Activated naive CD4-positive, alpha-beta T cell treated with anti-CD3 and anti-CD28 coated beads for 36 hours (primary cell): ENCODE results near the gene FAP. TPM values are rescaled to one million over a fixed set of nuclear protein-coding genes. Genes with fewer than 3 reads are reported as not detected.

Experiments used
- CTCF ChIA-PET: fragments of 350-600 bp; sonication (Branson Sonifier 250); formaldehyde crosslinking; loops from one replicate; lab custom pipeline; 2021; ENCODE audit warnings: antibody characterized with exemption; lab: Charles Lee
- DNase-seq: peaks from one replicate; pipeline ENCODE4 v3.0.0-alpha.2; 2020
- H3K27ac Mint-ChIP-seq: one replicate; pipeline ENCODE4 v1.8.0; 2021; ENCODE audit warnings: mild to moderate bottlenecking, mixed read lengths
- H3K27me3 Mint-ChIP-seq: one replicate; pipeline ENCODE4 v1.8.0; 2021; ENCODE audit warnings: low read depth, mixed read lengths
- H3K36me3 Mint-ChIP-seq: one replicate; pipeline ENCODE4 v1.8.0; 2021; ENCODE audit warnings: low read depth, mixed read lengths
- H3K4me1 Mint-ChIP-seq: one replicate; pipeline ENCODE4 v1.8.0; 2021; ENCODE audit warnings: low read depth, mixed read lengths
- H3K4me3 Mint-ChIP-seq: one replicate; pipeline ENCODE4 v1.8.0; 2021; ENCODE audit warnings: mild to moderate bottlenecking, moderate library complexity, mixed read lengths
- H3K9me3 Mint-ChIP-seq: one replicate; pipeline ENCODE4 v1.8.0; 2021; ENCODE audit warnings: mixed read lengths
- intact Hi-C: fragments of 100-400 bp; cut with micrococcal nuclease; formaldehyde crosslinking; loops from one replicate; pipeline ENCODE4 v1.15.1; 2023
- total RNA-seq, 2 experiments: library from RNA; stranded (reverse); gene quantifications; one replicate each; pipeline ENCODE4 v1.2.3, GENCODE V29; 2021

FAP gene, protein sequence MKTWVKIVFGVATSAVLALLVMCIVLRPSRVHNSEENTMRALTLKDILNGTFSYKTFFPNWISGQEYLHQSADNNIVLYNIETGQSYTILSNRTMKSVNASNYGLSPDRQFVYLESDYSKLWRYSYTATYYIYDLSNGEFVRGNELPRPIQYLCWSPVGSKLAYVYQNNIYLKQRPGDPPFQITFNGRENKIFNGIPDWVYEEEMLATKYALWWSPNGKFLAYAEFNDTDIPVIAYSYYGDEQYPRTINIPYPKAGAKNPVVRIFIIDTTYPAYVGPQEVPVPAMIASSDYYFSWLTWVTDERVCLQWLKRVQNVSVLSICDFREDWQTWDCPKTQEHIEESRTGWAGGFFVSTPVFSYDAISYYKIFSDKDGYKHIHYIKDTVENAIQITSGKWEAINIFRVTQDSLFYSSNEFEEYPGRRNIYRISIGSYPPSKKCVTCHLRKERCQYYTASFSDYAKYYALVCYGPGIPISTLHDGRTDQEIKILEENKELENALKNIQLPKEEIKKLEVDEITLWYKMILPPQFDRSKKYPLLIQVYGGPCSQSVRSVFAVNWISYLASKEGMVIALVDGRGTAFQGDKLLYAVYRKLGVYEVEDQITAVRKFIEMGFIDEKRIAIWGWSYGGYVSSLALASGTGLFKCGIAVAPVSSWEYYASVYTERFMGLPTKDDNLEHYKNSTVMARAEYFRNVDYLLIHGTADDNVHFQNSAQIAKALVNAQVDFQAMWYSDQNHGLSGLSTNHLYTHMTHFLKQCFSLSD
- total RNA-seq, result not detected

- Mint-ChIP-seq H3K9me3 (no peaks in the 10 kb centered on the region), H3K4me3 (no peak within 1 kb of the TSS), H3K27me3 (peaks cover 14% of the 10 kb centered on the region), H3K36me3 (no peaks in the 10 kb centered on the region), H3K4me1 (no peaks in the 10 kb centered on the region), H3K27ac (no peak within 1 kb of the TSS)
- CTCF ChIA-PET, result no interaction called here
- intact Hi-C loops, result no loop called here
- DNase-seq, result no peak
Measured at GRCh38 chr2:162243294-162243693, at the start of gene FAP. FAP (minus strand) TSS chr2:162243445; CDS start chr2:162243327, 118 bp downstream.

DNA sequence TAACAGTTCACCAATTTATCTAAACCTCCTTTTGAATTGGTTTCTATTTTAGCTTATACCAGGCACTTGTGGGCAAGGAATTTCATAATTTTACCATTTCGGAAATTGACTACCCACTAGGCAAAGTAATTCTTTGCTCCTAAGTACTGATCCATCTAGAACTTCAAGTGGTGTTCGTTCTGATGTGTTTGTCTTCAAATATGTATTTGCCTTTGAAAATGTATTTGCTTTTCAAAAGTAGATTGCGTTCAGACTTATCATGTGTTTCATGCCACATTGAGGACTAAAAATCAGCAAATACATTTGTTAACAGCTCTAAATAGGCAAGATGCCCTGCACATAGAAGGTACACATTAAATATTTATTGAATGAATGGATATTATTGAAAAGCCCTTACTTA lies 48.5 kb upstream of the FAP start:
- Mint-ChIP-seq H3K27me3 (no peaks in the 10 kb centered on the region), H3K36me3 (peaks cover 4% of the 10 kb centered on the region), H3K4me1 (no peaks in the 10 kb centered on the region), H3K27ac (no peak overlapping the region), H3K9me3 (no peaks in the 10 kb centered on the region), H3K4me3 (no peak overlapping the region)
- DNase-seq, result no peak
- CTCF ChIA-PET, result interaction anchor here (2.0 kb wide), 1 partner anchor 71 kb away, joined by 10 read pairs; no protein-coding TSS in a partner anchor
- intact Hi-C loops, result no loop called here

DNA sequence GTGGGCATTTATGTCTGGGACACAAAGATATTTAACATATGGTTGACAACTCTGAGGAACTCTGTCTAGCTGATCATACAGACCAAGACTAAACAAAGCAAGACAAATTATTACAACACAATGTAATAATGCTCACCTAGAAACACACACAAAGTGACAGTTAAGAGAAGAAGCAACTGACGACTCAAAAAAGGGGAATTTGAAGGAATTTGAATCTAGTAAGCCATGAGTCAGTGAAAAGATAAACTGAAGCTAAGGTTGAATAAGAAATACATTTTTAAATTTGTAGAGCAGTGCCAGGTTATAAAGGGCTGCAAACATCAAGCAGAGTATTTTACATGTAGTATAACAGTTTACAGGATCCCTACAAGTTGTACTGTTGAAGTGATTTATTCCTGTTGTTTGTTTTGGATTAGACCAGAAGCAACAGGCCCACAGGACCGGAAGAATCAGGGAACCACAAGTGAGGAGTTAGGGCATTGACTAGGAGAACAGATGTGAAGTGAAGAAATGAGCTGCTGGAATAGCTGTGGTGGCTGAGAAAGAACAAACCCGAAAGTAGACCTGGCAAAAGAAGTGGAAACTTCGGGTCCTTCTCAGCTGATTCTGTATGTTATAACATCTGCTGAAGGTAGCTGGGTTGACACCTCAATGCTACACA lies 39.6 kb upstream of the FAP start:
- Mint-ChIP-seq H3K4me3 (no peak overlapping the region), H3K36me3 (peaks cover 23% of the 10 kb centered on the region), H3K27ac (no peak overlapping the region), H3K9me3 (no peaks in the 10 kb centered on the region), H3K27me3 (no peaks in the 10 kb centered on the region), H3K4me1 (no peaks in the 10 kb centered on the region)
- DNase-seq, result no peak
- CTCF ChIA-PET, result interaction anchor here (1.2 to 2.3 kb wide), 3 partner anchors 15 to 62 kb away, joined by 3 to 10 read pairs (median 6); no protein-coding TSS in a partner anchor
- intact Hi-C loops, result no loop called here

DNA sequence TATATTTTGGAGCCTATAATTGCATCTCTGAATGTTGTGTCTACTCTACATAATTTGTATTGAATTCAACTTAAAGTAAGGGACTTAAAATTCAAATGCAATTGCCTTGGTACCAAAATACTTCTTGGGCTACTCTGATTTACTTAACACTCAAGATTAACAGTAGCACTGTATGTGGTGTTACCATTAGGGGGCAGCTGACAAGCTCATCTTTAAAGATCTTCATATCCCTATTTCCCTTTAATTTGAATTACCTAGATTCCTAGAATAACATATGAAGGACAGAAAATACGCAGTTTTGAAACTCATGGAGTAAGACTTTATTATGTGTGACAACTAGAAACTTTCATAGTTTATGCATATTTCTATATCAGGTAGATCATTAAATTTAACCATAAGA lies 37.4 kb upstream of the FAP start:
- intact Hi-C loops, result no loop called here
- Mint-ChIP-seq H3K36me3 (peaks cover 24% of the 10 kb centered on the region), H3K27ac (no peak overlapping the region), H3K27me3 (no peaks in the 10 kb centered on the region), H3K4me1 (no peaks in the 10 kb centered on the region), H3K4me3 (no peak overlapping the region), H3K9me3 (no peaks in the 10 kb centered on the region)
- no peak for DNase-seq
- CTCF ChIA-PET, result interaction anchor here (0.7 to 2.1 kb wide), 5 partner anchors 17 to 125 kb away, joined by 3 to 8 read pairs (median 3); no protein-coding TSS in a partner anchor

DNA sequence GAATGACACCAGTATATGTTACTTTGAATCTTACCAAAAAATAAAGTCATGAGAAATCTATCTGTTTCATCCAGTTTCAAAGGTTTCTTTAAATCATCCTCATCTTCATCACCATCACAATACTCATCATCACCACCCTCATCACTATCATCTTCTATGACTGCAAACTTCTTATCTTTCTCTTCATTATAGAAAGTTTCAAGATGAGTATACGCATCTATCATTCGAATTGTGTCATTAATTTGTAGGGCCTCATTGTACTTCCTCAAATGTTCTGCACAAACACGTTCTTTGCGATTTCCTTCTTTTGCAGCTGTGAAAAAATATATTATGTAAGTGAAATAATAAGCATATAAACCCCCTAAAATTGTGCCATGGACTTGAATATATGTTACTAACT lies 34.1 kb upstream of the FAP start:
- CTCF ChIA-PET, result interaction anchor here (0.6 to 2.9 kb wide), 5 partner anchors 20 to 769 kb away, joined by 4 to 9 read pairs (median 4); no protein-coding TSS in a partner anchor
- intact Hi-C loops, result no loop called here
- Mint-ChIP-seq H3K36me3 (peaks cover 28% of the 10 kb centered on the region), H3K4me3 (no peak overlapping the region), H3K4me1 (no peaks in the 10 kb centered on the region), H3K27me3 (no peaks in the 10 kb centered on the region), H3K27ac (no peak overlapping the region), H3K9me3 (no peaks in the 10 kb centered on the region)
- no peak for DNase-seq

DNA sequence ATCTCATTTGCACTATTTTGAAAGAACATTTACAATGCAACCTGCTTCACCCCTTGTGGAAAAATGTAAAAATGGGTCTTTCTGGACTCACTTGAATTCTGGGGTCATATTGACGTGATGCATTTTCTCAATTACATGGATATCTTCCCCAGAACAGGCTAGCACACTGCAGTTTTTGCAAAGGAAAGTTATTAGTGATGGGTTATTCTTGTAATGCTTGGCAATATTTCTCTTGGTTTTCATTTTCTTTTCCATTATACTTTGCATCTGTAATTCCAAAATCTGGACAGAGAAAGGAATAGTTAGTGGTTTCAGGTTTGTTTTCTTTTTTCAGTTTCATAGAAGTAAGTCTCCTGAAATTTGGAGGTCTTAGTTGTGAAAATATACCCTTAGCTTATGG lies 24.8 kb upstream of the FAP start:
- CTCF ChIA-PET, result interaction anchor here (1.2 kb wide), 1 partner anchor 32 kb away, joined by 3 read pairs; no protein-coding TSS in a partner anchor
- H3K27ac Mint-ChIP-seq, result no peak overlapping the region
- H3K4me1 Mint-ChIP-seq, result no peaks in the 10 kb centered on the region
- intact Hi-C loops, result no loop called here
- H3K9me3 Mint-ChIP-seq, result no peaks in the 10 kb centered on the region
- H3K36me3 Mint-ChIP-seq, result peaks cover 39% of the 10 kb centered on the region
- H3K4me3 Mint-ChIP-seq, result no peak overlapping the region
- no peaks in the 10 kb centered on the region for H3K27me3 Mint-ChIP-seq
- no peak for DNase-seq

GRCh38 chr2:162267496-162267895 lies 24.3 kb upstream of the FAP start:
- no peak for DNase-seq
- no peak overlapping the region for H3K27ac Mint-ChIP-seq
- H3K36me3 Mint-ChIP-seq, result peaks cover 37% of the 10 kb centered on the region
- no peaks in the 10 kb centered on the region for H3K27me3 Mint-ChIP-seq
- no peak overlapping the region for H3K4me3 Mint-ChIP-seq
- H3K4me1 Mint-ChIP-seq, result no peaks in the 10 kb centered on the region
- CTCF ChIA-PET, result no interaction called here
- intact Hi-C loops, result no loop called here
- no peaks in the 10 kb centered on the region for H3K9me3 Mint-ChIP-seq

GRCh38 chr2:162266460-162266760 lies 23.2 kb upstream of the FAP start:
- H3K9me3 Mint-ChIP-seq, result no peaks in the 10 kb centered on the region
- no peak for DNase-seq
- CTCF ChIA-PET, result no interaction called here
- intact Hi-C loops, result no loop called here
- H3K4me3 Mint-ChIP-seq, result no peak overlapping the region
- H3K4me1 Mint-ChIP-seq, result peaks cover 3% of the 10 kb centered on the region
- H3K36me3 Mint-ChIP-seq, result peaks cover 27% of the 10 kb centered on the region
- H3K27me3 Mint-ChIP-seq, result no peaks in the 10 kb centered on the region
- no peak overlapping the region for H3K27ac Mint-ChIP-seq

GRCh38 chr2:162265666-162266459 lies 22.6 kb upstream of the FAP start:
- CTCF ChIA-PET, result no interaction called here
- Mint-ChIP-seq H3K36me3 (peaks cover 24% of the 10 kb centered on the region), H3K9me3 (no peaks in the 10 kb centered on the region), H3K4me3 (no peak overlapping the region), H3K4me1 (peaks cover 8% of the 10 kb centered on the region), H3K27me3 (no peaks in the 10 kb centered on the region), H3K27ac (no peak overlapping the region)
- intact Hi-C loops, result no loop called here
- DNase-seq, result no peak

- Mint-ChIP-seq H3K4me3 (no peak overlapping the region), H3K27ac (no peak overlapping the region), H3K27me3 (peaks cover 11% of the 10 kb centered on the region), H3K36me3 (peaks cover 3% of the 10 kb centered on the region), H3K9me3 (no peaks in the 10 kb centered on the region), H3K4me1 (peaks cover 8% of the 10 kb centered on the region)
- DNase-seq, result no peak
- intact Hi-C loops, result no loop called here
- CTCF ChIA-PET, result interaction anchor here (0.6 to 1.1 kb wide), 2 partner anchors 19 to 36 kb away, joined by 3 read pairs; no protein-coding TSS in a partner anchor
Measured at GRCh38 chr2:162261032-162261945, 18.0 kb upstream of the FAP start.

GRCh38 chr2:162258686-162259085 lies 15.4 kb upstream of the FAP start:
- Mint-ChIP-seq H3K27ac (no peak overlapping the region), H3K36me3 (no peaks in the 10 kb centered on the region), H3K9me3 (no peaks in the 10 kb centered on the region), H3K4me3 (no peak overlapping the region), H3K27me3 (peaks cover 11% of the 10 kb centered on the region), H3K4me1 (peaks cover 8% of the 10 kb centered on the region)
- CTCF ChIA-PET, result interaction anchor here (0.6 to 1.5 kb wide), 3 partner anchors 16 to 39 kb away, joined by 3 to 4 read pairs (median 3); no protein-coding TSS in a partner anchor
- intact Hi-C loops, result no loop called here
- no peak for DNase-seq
